ENCODE measurements around the gene SLC9A3.

GRCh38 chr5:421287-421880, 102.9 kb downstream of the SLC9A3 start:
- no peak for TF ChIP-seq POLR2AphosphoS5 (IDR thresholded peaks at IDR 0.05; ENCODE audit: low read depth, low read length)
- TF ChIP-seq POLR2A (IDR thresholded peaks at IDR 0.05; ENCODE audit: borderline replicate concordance, extremely low read depth, insufficient read depth, insufficient read length), result no peak
- TF ChIP-seq, protein P1, sequence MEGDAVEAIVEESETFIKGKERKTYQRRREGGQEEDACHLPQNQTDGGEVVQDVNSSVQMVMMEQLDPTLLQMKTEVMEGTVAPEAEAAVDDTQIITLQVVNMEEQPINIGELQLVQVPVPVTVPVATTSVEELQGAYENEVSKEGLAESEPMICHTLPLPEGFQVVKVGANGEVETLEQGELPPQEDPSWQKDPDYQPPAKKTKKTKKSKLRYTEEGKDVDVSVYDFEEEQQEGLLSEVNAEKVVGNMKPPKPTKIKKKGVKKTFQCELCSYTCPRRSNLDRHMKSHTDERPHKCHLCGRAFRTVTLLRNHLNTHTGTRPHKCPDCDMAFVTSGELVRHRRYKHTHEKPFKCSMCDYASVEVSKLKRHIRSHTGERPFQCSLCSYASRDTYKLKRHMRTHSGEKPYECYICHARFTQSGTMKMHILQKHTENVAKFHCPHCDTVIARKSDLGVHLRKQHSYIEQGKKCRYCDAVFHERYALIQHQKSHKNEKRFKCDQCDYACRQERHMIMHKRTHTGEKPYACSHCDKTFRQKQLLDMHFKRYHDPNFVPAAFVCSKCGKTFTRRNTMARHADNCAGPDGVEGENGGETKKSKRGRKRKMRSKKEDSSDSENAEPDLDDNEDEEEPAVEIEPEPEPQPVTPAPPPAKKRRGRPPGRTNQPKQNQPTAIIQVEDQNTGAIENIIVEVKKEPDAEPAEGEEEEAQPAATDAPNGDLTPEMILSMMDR (IDR thresholded peaks at IDR 0.05 in 2 of 3, conservative IDR thresholded peaks at IDR 0.05 in 1 of 3; ENCODE audit: borderline replicate concordance in 1 of 3, insufficient read depth in 1 of 3, low read depth in 2 of 3, low read length in 2 of 3), result no peak
- TF ChIP-seq TCF7L2 (IDR thresholded peaks at IDR 0.05; ENCODE audit: borderline replicate concordance, extremely low read depth, insufficient read depth, insufficient read length), result no peak
- no peak for TF ChIP-seq EZH2 (IDR thresholded peaks at IDR 0.05)
- no peak for TF ChIP-seq RAD21 (IDR thresholded peaks at IDR 0.05; ENCODE audit: low read depth)
